ENCODE results near the gene ITM2C.

The ITM2C gene

DNA sequence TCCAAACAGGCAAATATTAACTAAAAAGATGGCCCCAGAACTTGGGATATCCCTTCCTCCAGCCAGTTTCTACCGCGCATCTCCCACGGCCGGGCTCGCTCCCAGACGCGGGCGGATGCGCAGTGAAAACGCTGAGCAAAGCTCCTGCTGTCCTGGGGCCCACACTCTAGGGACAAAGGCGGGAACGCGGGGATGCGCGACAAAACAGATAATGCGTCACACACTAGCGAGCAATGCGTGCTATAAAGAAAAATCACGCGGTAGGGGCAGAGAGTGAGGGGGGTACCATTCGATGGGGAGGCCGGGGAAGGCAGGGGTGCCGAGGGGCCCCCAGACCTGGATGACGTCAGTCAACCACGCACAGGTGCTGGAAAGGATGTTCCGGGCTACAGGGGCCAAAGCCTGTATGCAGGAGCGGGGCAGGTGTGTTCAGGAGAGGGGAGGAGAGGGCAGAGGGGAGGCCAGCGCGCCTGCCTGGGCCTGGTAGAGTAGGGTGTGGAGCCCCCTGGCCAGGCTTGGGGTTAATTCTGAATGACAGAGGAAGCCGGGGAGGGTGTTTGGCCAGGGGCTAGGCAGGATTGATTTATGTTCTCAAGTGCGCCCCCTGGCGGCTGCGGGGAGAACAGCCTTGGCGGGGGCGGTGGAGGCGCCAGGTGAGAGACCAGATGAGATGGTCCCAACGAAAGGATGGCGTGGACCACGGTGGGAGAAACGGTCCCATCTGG, 14.9 kb upstream of the ITM2C start:
- no peak overlapping the region for H3K4me3 ChIP-seq (ENCODE audit: low read depth in 1 of 2, low read length in 2 of 2)
- no peak overlapping the region for H3K27ac ChIP-seq (ENCODE audit: low read depth, low read length)
- H3K4me1 ChIP-seq (ENCODE audit: control insufficient read depth in 1 of 2, insufficient read depth in 2 of 2, low read length in 2 of 2), result no peaks in the 10 kb centered on the region
- peaks cover 3 to 7% of the 10 kb centered on the region in 2 donors for H3K27me3 ChIP-seq (ENCODE audit: control insufficient read depth in 1 of 2, insufficient read depth in 2 of 2, low read length in 2 of 2)
- H3K36me3 ChIP-seq (ENCODE audit: control insufficient read depth in 1 of 2, insufficient read depth in 2 of 2, low read length in 2 of 2), result no peaks in the 10 kb centered on the region
- H3K9ac ChIP-seq (ENCODE audit: low read depth in 1 of 2, low read length in 2 of 2), result no peak overlapping the region
- H3K9me3 ChIP-seq (ENCODE audit: control insufficient read depth in 1 of 2, low read length in 2 of 2), result no peaks in the 10 kb centered on the region

DNA sequence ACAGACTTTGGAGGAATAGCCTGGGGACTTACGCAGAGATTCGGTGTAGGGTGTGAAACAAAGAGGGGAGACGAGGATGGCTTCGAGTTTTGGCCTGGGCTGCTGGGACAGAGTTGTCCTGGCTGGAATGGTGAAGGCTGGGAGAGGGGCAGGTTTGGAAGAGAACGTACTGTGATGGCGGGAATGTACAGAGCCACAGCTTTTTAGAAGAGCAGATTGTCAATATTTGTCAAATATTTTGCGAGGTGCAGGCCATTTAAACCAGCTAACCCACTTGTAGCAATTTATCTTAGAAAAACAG, 14.4 kb upstream of the ITM2C start:
- no peaks in the 10 kb centered on the region for H3K36me3 ChIP-seq (ENCODE audit: control insufficient read depth in 1 of 2, insufficient read depth in 2 of 2, low read length in 2 of 2)
- no peaks in the 10 kb centered on the region for H3K4me1 ChIP-seq (ENCODE audit: control insufficient read depth in 1 of 2, insufficient read depth in 2 of 2, low read length in 2 of 2)
- no peak overlapping the region for H3K9ac ChIP-seq (ENCODE audit: low read depth in 1 of 2, low read length in 2 of 2)
- H3K27ac ChIP-seq (ENCODE audit: low read depth, low read length), result no peak overlapping the region
- H3K27me3 ChIP-seq (ENCODE audit: control insufficient read depth in 1 of 2, insufficient read depth in 2 of 2, low read length in 2 of 2), result peaks cover 3 to 7% of the 10 kb centered on the region in 2 donors
- no peak overlapping the region for H3K4me3 ChIP-seq (ENCODE audit: low read depth in 1 of 2, low read length in 2 of 2)
- no peaks in the 10 kb centered on the region for H3K9me3 ChIP-seq (ENCODE audit: control insufficient read depth in 1 of 2, low read length in 2 of 2)

DNA sequence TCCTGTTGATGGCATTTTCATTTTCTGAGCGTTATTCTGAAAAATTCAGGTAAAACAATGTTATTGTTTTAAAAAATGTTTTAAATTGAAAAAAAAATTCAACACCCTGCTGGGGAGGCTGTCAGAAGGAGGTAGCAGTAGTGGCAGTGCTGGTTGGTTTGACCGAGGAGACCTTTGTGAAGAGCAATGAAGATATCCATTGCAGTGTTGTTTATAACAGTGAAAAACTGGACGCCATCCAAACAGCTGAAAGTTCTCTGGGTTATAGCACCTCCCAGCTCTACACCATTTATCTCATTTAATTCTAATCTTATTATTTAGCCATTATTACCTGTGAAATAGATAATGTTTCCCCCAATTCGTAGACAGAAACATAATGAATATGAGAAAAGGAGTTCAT, 12.6 kb upstream of the ITM2C start:
- Histone ChIP-seq H3K36me3 (ENCODE audit: control insufficient read depth in 1 of 2, insufficient read depth in 2 of 2, low read length in 2 of 2) (no peaks in the 10 kb centered on the region), H3K27ac (ENCODE audit: low read depth, low read length) (no peak overlapping the region), H3K4me1 (ENCODE audit: control insufficient read depth in 1 of 2, insufficient read depth in 2 of 2, low read length in 2 of 2) (no peaks in the 10 kb centered on the region), H3K27me3 (ENCODE audit: control insufficient read depth in 1 of 2, insufficient read depth in 2 of 2, low read length in 2 of 2) (peaks cover 9 to 15% of the 10 kb centered on the region in 2 donors), H3K9ac (ENCODE audit: low read depth in 1 of 2, low read length in 2 of 2) (no peak overlapping the region), H3K9me3 (ENCODE audit: control insufficient read depth in 1 of 2, low read length in 2 of 2) (no peaks in the 10 kb centered on the region), H3K4me3 (ENCODE audit: low read depth in 1 of 2, low read length in 2 of 2) (no peak overlapping the region)

DNA sequence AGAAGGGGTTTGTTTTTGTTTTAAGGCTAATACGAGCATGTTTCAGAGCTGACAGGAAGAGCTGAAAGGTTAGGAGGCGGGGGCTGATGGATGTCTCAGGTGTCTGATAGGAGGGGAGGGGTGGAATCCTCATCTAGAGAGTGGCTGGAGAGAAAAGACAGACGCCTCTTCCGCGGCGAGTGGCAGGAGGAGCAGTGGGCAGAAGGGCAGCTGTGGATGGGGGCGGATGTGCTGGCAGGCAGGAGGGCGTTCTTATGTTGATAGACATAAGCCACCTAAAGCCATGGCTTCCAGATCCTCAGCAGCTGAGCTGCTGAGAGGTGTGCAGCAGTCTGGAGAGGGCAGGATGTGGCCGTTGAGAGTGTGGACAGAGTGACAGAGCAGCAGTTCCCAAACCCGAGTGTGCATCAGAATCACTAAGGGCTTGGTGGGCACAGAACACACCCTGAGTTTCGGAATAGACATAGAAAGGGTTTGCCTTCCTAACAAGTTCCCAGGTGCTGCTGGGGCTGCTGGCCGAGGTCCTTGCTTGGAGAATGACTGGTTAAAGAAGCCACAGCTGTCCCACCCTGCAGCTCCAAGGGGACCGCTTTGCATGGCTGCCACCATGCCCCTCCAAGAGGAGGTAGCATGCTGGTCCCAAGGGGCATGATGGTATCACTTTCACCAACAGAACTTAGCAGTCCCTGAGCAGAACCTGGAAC, 3.0 kb upstream of the ITM2C start:
- Histone ChIP-seq H3K9ac (ENCODE audit: low read depth in 1 of 2, low read length in 2 of 2) (no peak overlapping the region), H3K4me3 (ENCODE audit: low read depth in 1 of 2, low read length in 2 of 2) (no peak overlapping the region), H3K9me3 (ENCODE audit: control insufficient read depth in 1 of 2, low read length in 2 of 2) (no peaks in the 10 kb centered on the region), H3K27ac (ENCODE audit: low read depth, low read length) (no peak overlapping the region), H3K27me3 (ENCODE audit: control insufficient read depth in 1 of 2, insufficient read depth in 2 of 2, low read length in 2 of 2) (peaks cover 5 to 16% of the 10 kb centered on the region in 2 donors), H3K36me3 (ENCODE audit: control insufficient read depth in 1 of 2, insufficient read depth in 2 of 2, low read length in 2 of 2) (no peaks in the 10 kb centered on the region), H3K4me1 (ENCODE audit: control insufficient read depth in 1 of 2, insufficient read depth in 2 of 2, low read length in 2 of 2) (peaks cover 9 to 14% of the 10 kb centered on the region in 2 donors)

DNA sequence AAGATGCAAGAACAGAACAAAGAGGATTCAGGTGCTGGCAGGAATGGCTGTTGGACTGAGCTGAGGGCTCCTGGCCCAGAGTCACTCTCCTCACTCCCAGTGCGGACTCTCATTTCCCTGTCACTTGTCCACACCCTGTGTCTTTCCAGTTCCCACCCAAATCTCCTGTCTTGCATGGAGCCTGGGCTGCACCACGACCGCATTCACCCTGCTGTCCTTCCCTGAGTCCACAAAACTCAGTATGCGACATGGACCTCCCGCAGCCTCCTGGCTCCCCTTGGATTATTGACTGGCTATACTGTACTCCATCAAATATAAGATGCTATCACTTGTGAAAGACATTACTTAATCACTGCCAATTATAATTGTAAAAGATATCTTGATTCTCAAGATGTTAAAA, 2.5 kb upstream of the ITM2C start:
- Histone ChIP-seq H3K4me1 (ENCODE audit: control insufficient read depth in 1 of 2, insufficient read depth in 2 of 2, low read length in 2 of 2) (peaks cover 14 to 20% of the 10 kb centered on the region in 2 donors), H3K27ac (ENCODE audit: low read depth, low read length) (no peak overlapping the region), H3K4me3 (ENCODE audit: low read depth in 1 of 2, low read length in 2 of 2) (no peak overlapping the region), H3K9me3 (ENCODE audit: control insufficient read depth in 1 of 2, low read length in 2 of 2) (no peaks in the 10 kb centered on the region), H3K36me3 (ENCODE audit: control insufficient read depth in 1 of 2, insufficient read depth in 2 of 2, low read length in 2 of 2) (no peaks in the 10 kb centered on the region), H3K9ac (ENCODE audit: low read depth in 1 of 2, low read length in 2 of 2) (no peak overlapping the region), H3K27me3 (ENCODE audit: control insufficient read depth in 1 of 2, insufficient read depth in 2 of 2, low read length in 2 of 2) (peaks cover 4 to 15% of the 10 kb centered on the region in 2 donors)

DNA sequence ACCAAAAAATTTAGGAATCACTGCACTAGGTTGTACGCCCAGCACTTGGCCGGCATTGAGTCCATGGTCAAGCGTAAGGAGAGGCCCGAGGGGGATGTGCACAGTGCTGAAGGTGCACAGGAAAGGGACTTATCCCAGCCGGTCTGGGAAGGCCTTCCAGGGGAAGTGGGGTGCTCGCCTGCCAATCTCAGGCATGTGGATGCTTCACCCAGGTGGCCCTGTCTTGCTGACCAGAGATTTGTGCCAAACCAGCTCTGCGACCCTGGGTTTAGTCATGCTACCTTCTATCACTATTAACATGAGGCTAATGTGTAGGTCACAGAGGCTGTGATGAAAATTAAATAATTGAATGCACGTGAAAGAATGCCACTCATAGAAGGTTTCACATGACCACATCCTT, 1.7 kb upstream of the ITM2C start:
- Histone ChIP-seq H3K9ac (ENCODE audit: low read depth in 1 of 2, low read length in 2 of 2) (no peak overlapping the region), H3K4me1 (ENCODE audit: control insufficient read depth in 1 of 2, insufficient read depth in 2 of 2, low read length in 2 of 2) (peaks cover 15 to 21% of the 10 kb centered on the region in 2 donors), H3K27ac (ENCODE audit: low read depth, low read length) (no peak overlapping the region), H3K4me3 (ENCODE audit: low read depth in 1 of 2, low read length in 2 of 2) (no peak overlapping the region), H3K9me3 (ENCODE audit: control insufficient read depth in 1 of 2, low read length in 2 of 2) (no peaks in the 10 kb centered on the region), H3K36me3 (ENCODE audit: control insufficient read depth in 1 of 2, insufficient read depth in 2 of 2, low read length in 2 of 2) (no peaks in the 10 kb centered on the region), H3K27me3 (ENCODE audit: control insufficient read depth in 1 of 2, insufficient read depth in 2 of 2, low read length in 2 of 2) (peaks cover under 1 to 15% of the 10 kb centered on the region in 2 donors)

DNA sequence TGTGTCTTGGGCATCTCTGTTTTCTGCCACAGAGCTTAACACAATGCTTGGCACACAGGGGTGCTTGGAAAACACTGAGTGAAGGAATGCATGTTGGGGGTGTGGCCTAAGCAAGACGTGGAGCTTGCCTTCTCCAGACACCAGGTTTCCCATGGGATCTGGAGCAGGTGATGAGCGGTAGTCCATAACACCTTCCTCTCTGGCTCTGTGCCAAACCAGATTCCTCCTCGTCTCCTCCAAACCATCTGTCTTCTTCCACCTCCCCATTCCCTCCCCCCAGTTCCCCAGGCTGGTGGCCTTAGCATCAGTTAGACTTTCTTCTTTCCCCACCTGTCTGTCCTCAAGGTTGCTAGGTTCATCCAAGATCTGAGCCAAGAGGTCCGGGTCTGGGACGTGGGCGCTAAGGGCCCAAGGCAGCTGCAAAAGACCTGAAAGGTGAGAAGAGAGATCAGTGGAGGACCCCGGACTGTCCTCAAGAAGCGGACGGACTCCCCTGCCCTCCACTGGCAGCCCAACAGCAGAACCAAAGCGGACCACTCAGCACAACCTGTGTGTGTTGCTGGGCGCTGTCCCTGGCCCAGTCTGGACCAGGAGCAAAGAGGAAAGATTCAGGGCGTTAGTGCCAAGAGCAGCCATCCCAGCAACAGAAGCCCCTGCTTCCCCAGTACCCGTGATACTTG, 1.2 kb upstream of the ITM2C start:
- Histone ChIP-seq H3K9ac (ENCODE audit: low read depth in 1 of 2, low read length in 2 of 2) (no peak overlapping the region), H3K4me3 (ENCODE audit: low read depth in 1 of 2, low read length in 2 of 2) (no peak overlapping the region), H3K36me3 (ENCODE audit: control insufficient read depth in 1 of 2, insufficient read depth in 2 of 2, low read length in 2 of 2) (no peaks in the 10 kb centered on the region), H3K9me3 (ENCODE audit: control insufficient read depth in 1 of 2, low read length in 2 of 2) (no peaks in the 10 kb centered on the region), H3K27me3 (ENCODE audit: control insufficient read depth in 1 of 2, insufficient read depth in 2 of 2, low read length in 2 of 2) (peaks cover 0 to 12% of the 10 kb centered on the region in 2 donors), H3K4me1 (ENCODE audit: control insufficient read depth in 1 of 2, insufficient read depth in 2 of 2, low read length in 2 of 2) (peaks cover 15 to 22% of the 10 kb centered on the region in 2 donors), H3K27ac (ENCODE audit: low read depth, low read length) (no peak overlapping the region)

DNA sequence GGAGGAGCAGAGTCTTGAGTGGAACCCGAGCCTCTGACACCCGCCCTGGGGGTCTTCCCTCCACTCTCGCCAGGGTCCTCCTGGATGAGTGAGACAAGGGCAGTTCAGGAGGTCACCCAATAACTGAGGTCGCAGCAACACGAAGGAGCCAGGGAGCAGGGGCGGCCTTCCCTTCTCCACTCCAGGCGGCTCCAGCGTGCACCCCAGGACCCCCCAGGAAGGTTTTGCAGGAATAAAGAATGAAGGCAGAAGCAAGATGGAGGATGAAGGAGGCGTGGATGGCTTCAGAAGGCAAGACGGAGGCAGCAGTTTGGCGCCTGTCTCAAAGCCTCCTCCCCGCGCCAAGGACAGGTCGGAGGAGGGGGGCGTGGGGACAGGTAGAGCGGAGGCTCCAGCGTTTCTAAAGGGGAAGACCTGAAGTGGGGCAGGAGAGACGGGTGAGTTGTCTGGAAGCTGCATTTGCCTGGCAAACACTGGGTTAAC, 579 bp upstream of the ITM2C start:
- no peak overlapping the region for H3K27ac ChIP-seq (ENCODE audit: low read depth, low read length)
- peaks cover 0 to 7% of the 10 kb centered on the region in 2 donors for H3K27me3 ChIP-seq (ENCODE audit: control insufficient read depth in 1 of 2, insufficient read depth in 2 of 2, low read length in 2 of 2)
- H3K4me1 ChIP-seq (ENCODE audit: control insufficient read depth in 1 of 2, insufficient read depth in 2 of 2, low read length in 2 of 2), result peaks cover 15 to 27% of the 10 kb centered on the region in 2 donors
- no peaks in the 10 kb centered on the region for H3K36me3 ChIP-seq (ENCODE audit: control insufficient read depth in 1 of 2, insufficient read depth in 2 of 2, low read length in 2 of 2)
- H3K4me3 ChIP-seq (ENCODE audit: low read depth in 1 of 2, low read length in 2 of 2), result peak overlapping the region; percentile 55 to 82
- H3K9me3 ChIP-seq (ENCODE audit: control insufficient read depth in 1 of 2, low read length in 2 of 2), result no peaks in the 10 kb centered on the region
- H3K9ac ChIP-seq (ENCODE audit: low read depth in 1 of 2, low read length in 2 of 2), result peak overlapping the region in 1 of 2 donors; percentile 48

DNA sequence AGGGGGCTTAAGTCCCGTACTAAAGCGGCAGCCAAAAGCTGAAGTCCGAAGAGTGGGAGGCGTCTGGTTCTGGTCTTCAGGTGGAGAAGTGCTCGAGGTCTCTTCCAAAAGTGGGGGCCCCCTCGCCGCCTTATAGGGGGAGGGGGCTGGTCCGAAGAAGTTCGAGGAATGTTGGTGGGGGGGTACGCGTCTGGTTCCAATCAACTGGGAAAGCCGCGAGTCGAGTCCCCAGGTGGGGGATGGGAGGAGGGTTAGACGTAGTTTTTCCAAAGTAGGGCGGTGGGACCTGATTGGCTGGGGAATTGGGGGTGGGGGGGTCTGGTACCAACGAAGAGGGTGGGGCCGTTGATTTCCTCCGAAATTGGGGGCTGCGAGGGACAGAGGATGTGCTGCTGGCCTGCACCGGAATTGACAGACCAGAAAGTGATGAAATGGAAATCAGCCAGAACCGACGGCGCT, 594 bp downstream of the ITM2C start:
- Histone ChIP-seq H3K4me1 (ENCODE audit: control insufficient read depth in 1 of 2, insufficient read depth in 2 of 2, low read length in 2 of 2) (peaks cover 20 to 39% of the 10 kb centered on the region in 2 donors), H3K36me3 (ENCODE audit: control insufficient read depth in 1 of 2, insufficient read depth in 2 of 2, low read length in 2 of 2) (no peaks in the 10 kb centered on the region), H3K27me3 (ENCODE audit: control insufficient read depth in 1 of 2, insufficient read depth in 2 of 2, low read length in 2 of 2) (peaks cover 0 to 7% of the 10 kb centered on the region in 2 donors), H3K9me3 (ENCODE audit: control insufficient read depth in 1 of 2, low read length in 2 of 2) (no peaks in the 10 kb centered on the region), H3K9ac (ENCODE audit: low read depth in 1 of 2, low read length in 2 of 2) (peak overlapping the region; percentile 64 to 77), H3K4me3 (ENCODE audit: low read depth in 1 of 2, low read length in 2 of 2) (peak overlapping the region; percentile 82 to 83), H3K27ac (ENCODE audit: low read depth, low read length) (no peak overlapping the region)
